ENCODE measurements around the gene STXBP4. TPM values are rescaled to one million over a fixed set of nuclear protein-coding genes. Genes with fewer than 3 reads are reported as not detected.

The STXBP4 gene
- polyA plus RNA-seq, 1 experiment, result 9.7 TPM

DNA sequence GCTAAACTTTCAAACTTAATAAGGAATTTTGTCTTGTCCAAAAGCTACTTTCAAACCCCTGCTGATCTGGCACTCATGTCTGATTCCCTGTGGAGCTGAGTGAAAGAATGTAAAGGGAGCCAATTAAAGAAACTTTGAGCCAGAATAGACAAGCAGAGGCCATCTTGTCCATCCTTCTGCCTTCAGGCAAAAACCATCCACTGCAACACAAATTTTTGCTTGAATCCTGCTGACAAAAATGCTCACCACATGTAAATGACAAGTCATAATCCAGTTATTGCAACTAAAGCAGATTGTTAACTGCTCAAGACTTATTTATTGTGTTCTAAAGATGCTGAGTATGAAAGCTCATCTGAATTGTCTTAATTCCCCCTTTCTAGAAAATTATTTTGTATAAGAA lies 172.2 kb downstream of the STXBP4 start:
- no peak for DNase-seq (ENCODE audit: low read depth, low spot score)
- H3K27me3 ChIP-seq (ENCODE audit: control insufficient read depth, insufficient read depth, low read length), result no peaks in the 10 kb centered on the region
- no peak overlapping the region for H3K27ac ChIP-seq (ENCODE audit: low read depth, low read length)
- TF ChIP-seq, protein P1, sequence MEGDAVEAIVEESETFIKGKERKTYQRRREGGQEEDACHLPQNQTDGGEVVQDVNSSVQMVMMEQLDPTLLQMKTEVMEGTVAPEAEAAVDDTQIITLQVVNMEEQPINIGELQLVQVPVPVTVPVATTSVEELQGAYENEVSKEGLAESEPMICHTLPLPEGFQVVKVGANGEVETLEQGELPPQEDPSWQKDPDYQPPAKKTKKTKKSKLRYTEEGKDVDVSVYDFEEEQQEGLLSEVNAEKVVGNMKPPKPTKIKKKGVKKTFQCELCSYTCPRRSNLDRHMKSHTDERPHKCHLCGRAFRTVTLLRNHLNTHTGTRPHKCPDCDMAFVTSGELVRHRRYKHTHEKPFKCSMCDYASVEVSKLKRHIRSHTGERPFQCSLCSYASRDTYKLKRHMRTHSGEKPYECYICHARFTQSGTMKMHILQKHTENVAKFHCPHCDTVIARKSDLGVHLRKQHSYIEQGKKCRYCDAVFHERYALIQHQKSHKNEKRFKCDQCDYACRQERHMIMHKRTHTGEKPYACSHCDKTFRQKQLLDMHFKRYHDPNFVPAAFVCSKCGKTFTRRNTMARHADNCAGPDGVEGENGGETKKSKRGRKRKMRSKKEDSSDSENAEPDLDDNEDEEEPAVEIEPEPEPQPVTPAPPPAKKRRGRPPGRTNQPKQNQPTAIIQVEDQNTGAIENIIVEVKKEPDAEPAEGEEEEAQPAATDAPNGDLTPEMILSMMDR (IDR thresholded peaks at IDR 0.05; ENCODE audit: low read depth, low read length), result no peak
- POLR2A ChIA-PET, result no interaction called here
- no peak overlapping the region for H3K4me3 ChIP-seq (ENCODE audit: low read depth, low read length)
- H3K9me3 ChIP-seq (ENCODE audit: control insufficient read depth, insufficient read depth, low read length), result no peaks in the 10 kb centered on the region
- CTCF ChIA-PET, result no interaction called here

DNA sequence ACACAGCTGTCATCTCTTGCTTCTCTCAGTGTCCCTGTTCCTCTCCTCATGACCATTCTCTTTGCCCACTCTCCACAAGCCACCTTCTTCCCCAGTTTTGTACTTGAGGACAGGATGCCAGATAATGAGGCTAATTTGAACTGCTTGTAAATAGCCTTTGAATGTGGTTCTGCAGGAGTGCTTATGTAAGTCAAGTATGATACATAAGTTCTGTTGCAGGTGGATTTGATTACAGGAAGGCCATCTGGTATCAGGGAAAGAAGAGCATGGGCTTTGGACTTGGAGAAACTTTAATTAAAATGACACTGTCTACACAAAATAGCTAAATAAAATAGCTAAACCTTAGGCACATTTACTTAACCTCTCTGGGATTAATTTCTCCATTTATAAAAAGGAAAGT lies 176.0 kb downstream of the STXBP4 start:
- TF ChIP-seq, protein P1 (IDR thresholded peaks at IDR 0.05; ENCODE audit: low read depth, low read length), result no peak
- ChIA-PET CTCF (no interaction called here), POLR2A (no interaction called here)
- Histone ChIP-seq H3K27me3 (ENCODE audit: control insufficient read depth, insufficient read depth, low read length) (no peaks in the 10 kb centered on the region), H3K9me3 (ENCODE audit: control insufficient read depth, insufficient read depth, low read length) (no peaks in the 10 kb centered on the region), H3K4me3 (ENCODE audit: low read depth, low read length) (no peak overlapping the region), H3K27ac (ENCODE audit: low read depth, low read length) (no peak overlapping the region)
- no peak for DNase-seq (ENCODE audit: low read depth, low spot score)

DNA sequence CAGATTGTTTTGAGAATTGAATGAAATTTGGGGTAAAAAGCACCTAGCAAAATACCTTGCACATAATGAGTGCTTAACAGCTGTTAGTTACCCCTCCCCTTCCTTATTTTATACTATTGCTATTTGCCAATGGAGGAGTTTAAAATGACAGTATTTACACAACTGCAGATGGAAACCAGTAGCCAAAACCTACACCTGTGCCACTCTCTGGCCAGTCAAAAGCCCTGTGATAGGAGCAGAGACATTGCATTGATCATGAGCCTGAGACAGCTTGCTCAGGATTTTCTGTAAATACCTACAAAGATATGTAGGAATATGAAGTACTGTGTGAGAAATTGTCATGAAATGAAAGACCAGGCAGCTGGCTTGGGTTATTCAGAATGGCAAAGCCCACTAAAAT lies 180.9 kb downstream of the STXBP4 start:
- no peaks in the 10 kb centered on the region for H3K9me3 ChIP-seq (ENCODE audit: control insufficient read depth, insufficient read depth, low read length)
- TF ChIP-seq, protein P1 (IDR thresholded peaks at IDR 0.05; ENCODE audit: low read depth, low read length), result no peak
- POLR2A ChIA-PET, result no interaction called here
- CTCF ChIA-PET, result no interaction called here
- no peak overlapping the region for H3K4me3 ChIP-seq (ENCODE audit: low read depth, low read length)
- DNase-seq (ENCODE audit: low read depth, low spot score), result no peak
- H3K27me3 ChIP-seq (ENCODE audit: control insufficient read depth, insufficient read depth, low read length), result no peaks in the 10 kb centered on the region
- H3K27ac ChIP-seq (ENCODE audit: low read depth, low read length), result no peak overlapping the region

- no peak overlapping the region for H3K4me3 ChIP-seq (ENCODE audit: low read depth, low read length)
- no peaks in the 10 kb centered on the region for H3K27me3 ChIP-seq (ENCODE audit: control insufficient read depth, insufficient read depth, low read length)
- no peak for DNase-seq (ENCODE audit: low read depth, low spot score)
- ChIA-PET POLR2A (no interaction called here), CTCF (no interaction called here)
- no peaks in the 10 kb centered on the region for H3K9me3 ChIP-seq (ENCODE audit: control insufficient read depth, insufficient read depth, low read length)
- TF ChIP-seq, protein P1 (IDR thresholded peaks at IDR 0.05; ENCODE audit: low read depth, low read length), result no peak
- no peak overlapping the region for H3K27ac ChIP-seq (ENCODE audit: low read depth, low read length)
These were observed 183.7 kb downstream of the STXBP4 start for GRCh38 chr17:55152236-55152635.

- Histone ChIP-seq H3K4me3 (ENCODE audit: low read depth, low read length) (no peak overlapping the region), H3K27ac (ENCODE audit: low read depth, low read length) (no peak overlapping the region), H3K27me3 (ENCODE audit: control insufficient read depth, insufficient read depth, low read length) (no peaks in the 10 kb centered on the region), H3K9me3 (ENCODE audit: control insufficient read depth, insufficient read depth, low read length) (no peaks in the 10 kb centered on the region)
- POLR2A ChIA-PET, result no interaction called here
- TF ChIP-seq, protein P1 (IDR thresholded peaks at IDR 0.05; ENCODE audit: low read depth, low read length), result no peak
- CTCF ChIA-PET, result no interaction called here
- DNase-seq (ENCODE audit: low read depth, low spot score), result no peak
These were observed 185.5 kb downstream of the STXBP4 start for GRCh38 chr17:55154101-55154500.
